GM10248 (cell line): ENCODE results near the gene PBX1.

Experiments
- CTCF ChIA-PET: fragments of 300-600 bp; sonication (Branson Sonifier 250); formaldehyde crosslinking; extraction: SDS; loops from one replicate; lab custom pipeline; 2021; ENCODE audit warnings: antibody characterized with exemption; lab: Yijun Ruan, JAX
- POLR2A ChIA-PET: fragments of 350-650 bp; sonication (Branson Sonifier 250); formaldehyde crosslinking; extraction: SDS; loops from one replicate; lab custom pipeline; 2020; ENCODE audit warnings: antibody characterized with exemption; lab: Yijun Ruan, JAX
- DNase-seq: peaks from one replicate; pipeline ENCODE4 v3.0.0; 2012; ENCODE audit errors: extremely low spot score
- TF ChIP-seq, protein P1 (sequence below): IDR thresholded peaks from 2 replicates; pipeline ENCODE4 v1.5.1; 2012; ENCODE audit warnings: mild to moderate bottlenecking, low read depth; ENCODE audit errors: extremely low read depth, missing control alignments, control extremely low read depth

The PBX1 gene

DNA sequence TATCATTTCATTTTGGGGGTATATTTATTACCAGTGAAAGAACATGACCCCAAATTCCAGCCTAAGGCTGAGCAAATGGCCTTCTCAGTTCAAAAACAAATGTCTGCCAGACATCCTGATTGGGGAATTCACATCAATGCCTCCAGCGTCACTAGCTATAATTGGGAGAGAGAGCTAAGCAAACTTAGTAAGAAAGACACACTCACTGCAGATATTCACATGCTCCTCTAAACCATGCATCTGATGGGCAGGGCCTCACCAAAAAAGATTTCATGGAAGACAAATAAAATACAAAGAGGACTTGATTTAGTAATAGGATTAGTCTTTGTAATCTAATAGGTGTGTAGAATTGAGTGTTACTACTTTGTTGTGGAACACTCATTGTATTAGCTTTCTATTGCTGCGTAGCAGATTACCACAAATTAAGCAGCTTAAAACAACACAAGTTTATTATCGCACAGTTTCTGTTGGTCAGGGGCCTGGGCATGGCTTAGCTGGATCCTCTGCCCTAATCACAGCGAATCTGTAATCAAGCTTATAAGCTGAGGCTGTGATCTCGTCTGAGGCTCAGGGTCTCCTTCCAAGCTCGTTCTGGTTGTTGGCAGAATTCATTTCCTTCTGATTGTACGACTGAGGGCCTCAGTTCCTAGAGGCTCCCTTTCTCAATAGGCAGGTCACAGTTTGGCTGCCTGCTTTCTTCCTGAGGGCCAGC is 243.0 kb downstream of the PBX1 start:
- DNase-seq = no peak
- ChIA-PET CTCF (interaction anchor here (1.1 to 2.0 kb wide), 4 partner anchors 9 to 23 kb away, joined by 3 to 6 read pairs (median 4); no protein-coding TSS in a partner anchor), POLR2A (no interaction called here)
- TF ChIP-seq, protein P1, sequence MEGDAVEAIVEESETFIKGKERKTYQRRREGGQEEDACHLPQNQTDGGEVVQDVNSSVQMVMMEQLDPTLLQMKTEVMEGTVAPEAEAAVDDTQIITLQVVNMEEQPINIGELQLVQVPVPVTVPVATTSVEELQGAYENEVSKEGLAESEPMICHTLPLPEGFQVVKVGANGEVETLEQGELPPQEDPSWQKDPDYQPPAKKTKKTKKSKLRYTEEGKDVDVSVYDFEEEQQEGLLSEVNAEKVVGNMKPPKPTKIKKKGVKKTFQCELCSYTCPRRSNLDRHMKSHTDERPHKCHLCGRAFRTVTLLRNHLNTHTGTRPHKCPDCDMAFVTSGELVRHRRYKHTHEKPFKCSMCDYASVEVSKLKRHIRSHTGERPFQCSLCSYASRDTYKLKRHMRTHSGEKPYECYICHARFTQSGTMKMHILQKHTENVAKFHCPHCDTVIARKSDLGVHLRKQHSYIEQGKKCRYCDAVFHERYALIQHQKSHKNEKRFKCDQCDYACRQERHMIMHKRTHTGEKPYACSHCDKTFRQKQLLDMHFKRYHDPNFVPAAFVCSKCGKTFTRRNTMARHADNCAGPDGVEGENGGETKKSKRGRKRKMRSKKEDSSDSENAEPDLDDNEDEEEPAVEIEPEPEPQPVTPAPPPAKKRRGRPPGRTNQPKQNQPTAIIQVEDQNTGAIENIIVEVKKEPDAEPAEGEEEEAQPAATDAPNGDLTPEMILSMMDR = no peak

DNA sequence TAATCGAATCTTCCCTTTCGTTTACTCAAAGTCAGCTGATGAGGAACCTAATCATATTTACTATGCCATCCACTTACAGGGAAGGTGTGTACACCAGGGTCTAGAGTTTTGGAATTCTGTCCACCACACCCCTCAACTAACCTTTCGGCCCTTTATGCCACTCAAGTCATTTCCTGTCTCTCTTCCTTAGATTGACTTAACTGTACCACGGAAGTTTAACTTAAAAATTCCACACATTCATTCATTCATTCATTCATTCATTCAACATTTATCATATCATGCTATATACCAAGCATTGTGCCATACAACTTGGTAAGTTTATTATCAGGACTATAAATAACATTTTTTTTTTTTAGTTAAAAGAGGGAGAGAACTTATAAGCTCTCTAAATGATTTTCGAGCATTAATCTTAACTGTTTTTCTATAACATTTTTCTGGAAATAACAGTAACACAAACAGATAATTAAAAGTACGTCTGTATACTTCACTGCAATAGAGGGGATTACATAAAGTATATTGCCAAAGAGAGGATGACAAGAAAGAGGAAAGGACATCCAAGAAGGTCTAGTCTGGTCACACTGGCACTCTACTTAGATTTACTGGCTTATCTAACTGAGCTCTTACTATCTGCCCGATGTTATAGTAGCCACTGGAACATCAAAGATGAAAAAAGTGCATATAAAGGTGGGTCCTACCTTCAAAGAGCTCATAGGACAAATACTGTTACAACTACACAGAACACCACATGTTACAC is 243.7 kb downstream of the PBX1 start:
- ChIA-PET CTCF (interaction anchor here (1.3 to 2.0 kb wide), 3 partner anchors 9 to 22 kb away, joined by 3 to 6 read pairs (median 5); no protein-coding TSS in a partner anchor), POLR2A (no interaction called here)
- DNase-seq = no peak
- TF ChIP-seq, protein P1 = no peak

DNA sequence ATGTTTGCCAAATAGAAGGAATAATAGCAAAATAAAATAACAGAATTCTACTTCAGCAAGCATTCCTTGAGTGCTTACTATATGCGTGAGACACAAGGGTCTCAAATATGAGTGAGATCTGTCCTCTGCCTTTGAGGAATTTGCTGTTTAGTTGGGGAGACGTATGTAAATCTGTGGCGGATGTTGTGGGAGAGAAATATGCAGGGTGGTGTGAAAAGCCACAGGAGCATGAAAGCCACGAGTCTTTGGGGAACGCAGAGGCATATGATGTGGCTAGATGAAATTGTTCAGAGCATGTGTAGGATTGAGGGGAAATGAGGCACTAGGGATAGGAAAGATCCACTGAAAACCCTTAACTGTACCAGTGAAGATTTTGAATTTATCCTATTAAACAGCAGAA is 244.4 kb downstream of the PBX1 start:
- TF ChIP-seq, protein P1 = no peak
- no peak for DNase-seq
- ChIA-PET CTCF (interaction anchor here (1.2 to 3.1 kb wide), 4 partner anchors 9 to 21 kb away, joined by 4 to 15 read pairs (median 6); no protein-coding TSS in a partner anchor), POLR2A (no interaction called here)

DNA sequence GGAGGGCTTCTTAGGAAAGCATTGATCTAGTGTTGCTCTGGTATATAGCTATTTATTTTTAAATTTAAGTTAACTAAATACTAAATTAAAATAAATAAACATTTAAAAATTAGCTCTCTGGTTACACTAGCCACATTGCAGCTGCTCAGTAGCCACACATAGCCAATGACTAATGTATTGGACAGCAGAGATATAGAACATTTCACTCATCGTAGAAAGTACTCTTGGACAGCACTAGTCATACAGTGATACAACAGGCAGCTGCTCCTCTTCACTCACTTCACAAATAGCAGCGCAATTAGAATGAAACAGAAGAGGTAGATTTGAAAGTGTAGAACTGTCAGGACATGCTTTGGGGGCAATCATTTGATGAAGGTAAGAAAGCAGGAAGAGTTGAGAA is 245.4 kb downstream of the PBX1 start:
- ChIA-PET POLR2A (no interaction called here), CTCF (interaction anchor here (1.2 to 3.1 kb wide), 4 partner anchors 10 to 1275 kb away, joined by 3 to 15 read pairs (median 4); no protein-coding TSS in a partner anchor)

DNA sequence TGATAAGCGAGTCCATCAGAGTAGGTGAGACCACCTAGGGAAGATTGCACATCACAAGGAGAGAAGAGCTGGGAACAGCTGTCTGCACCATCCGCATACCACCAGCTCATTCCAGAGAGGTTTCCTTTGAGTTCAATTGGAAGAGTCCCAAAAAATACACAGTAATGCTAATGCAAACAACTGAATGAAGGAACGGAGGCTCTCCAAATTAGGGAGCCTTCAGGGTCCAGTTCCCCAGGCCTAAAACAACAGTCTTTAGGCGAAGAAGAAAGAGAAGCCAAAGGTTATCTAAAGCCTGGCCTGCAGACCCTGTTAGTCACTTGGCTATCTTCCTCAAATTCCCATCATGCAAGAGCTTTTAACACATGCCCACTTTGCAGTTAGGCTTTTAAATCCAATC is 246.4 kb downstream of the PBX1 start:
- ChIA-PET POLR2A (no interaction called here), CTCF (interaction anchor here (1.2 to 3.1 kb wide), 3 partner anchors 13 to 1276 kb away, joined by 3 to 15 read pairs (median 4); no protein-coding TSS in a partner anchor)
- TF ChIP-seq, protein P1 = no peak
- DNase-seq = no peak

More for the DNA sequence above, 245.4 kb downstream of the PBX1 start:
- no peak for DNase-seq
- TF ChIP-seq, protein P1 = no peak

DNA sequence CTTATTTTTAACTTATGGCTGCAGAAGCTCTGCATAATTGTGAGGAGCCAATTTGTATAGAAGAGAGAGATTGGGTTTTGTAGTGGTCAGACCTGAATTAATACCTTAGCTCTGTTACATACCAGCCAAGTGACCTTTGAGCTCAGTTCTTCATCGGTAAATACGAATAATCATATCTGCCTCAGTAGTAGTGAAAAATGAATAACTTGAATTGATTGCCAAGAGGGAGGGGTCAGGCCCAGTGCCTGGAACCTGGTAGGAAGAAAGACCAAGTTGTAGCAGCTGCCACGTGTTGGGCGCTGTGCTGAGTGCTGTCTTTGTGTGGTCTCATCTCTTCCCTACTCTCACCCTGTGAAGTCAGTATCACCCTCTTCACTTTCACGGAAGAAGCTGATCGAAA is 247.5 kb downstream of the PBX1 start:
- ChIA-PET CTCF (interaction anchor here (0.9 to 3.1 kb wide), 3 partner anchors 10 to 45 kb away, joined by 3 to 15 read pairs (median 5); no protein-coding TSS in a partner anchor), POLR2A (no interaction called here)
- TF ChIP-seq, protein P1 = no peak
- DNase-seq = no peak
